ENCODE measurements around the gene CCL16.

DNA sequence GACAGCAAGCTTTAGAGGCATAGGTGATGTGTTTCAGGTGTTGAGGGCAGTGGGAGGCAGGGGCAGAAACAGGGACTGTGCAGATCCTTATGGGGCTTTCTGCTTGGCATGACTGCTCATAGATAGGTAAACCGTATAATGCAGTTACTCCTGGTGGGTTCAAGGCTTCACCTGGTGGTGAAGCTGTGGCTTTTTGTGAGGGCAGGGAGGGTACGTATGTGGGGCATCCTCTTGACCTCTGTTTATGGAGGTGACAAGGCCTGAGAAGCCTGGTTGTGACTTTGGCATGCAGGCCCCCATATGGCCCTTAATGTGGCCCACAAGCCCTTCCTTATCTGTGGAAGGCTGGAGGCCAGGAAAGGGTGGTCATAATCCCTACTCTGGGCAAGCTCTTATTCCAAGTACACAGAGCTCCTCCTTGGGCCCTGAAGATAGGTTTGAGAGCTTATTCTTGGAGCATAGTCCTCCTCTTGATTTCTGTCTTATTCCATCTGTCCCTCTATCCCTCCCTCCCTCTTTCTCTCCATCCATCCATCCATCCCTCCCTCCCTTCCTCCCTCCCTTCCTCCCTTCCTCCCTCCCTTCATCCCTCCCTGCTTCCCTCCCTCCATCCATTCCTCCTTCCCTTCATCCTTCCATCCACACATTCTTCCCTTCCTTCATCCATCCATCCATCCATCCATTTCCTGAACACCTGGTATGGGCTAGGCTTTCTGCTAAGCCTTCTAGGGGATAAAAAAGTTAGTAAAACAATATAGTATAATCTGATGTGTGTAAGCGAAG, 1.3 kb upstream of the CCL16 start:
- TF ChIP-seq SREBF2 (IDR thresholded peaks at IDR 0.05) (no peak), CBX2 (IDR thresholded peaks at IDR 0.05; ENCODE audit: borderline replicate concordance, low read depth) (no peak), BHLHE40 (IDR thresholded peaks at IDR 0.05; ENCODE audit: low read depth, low read length) (no peak), HOXA7 (CRISPR knock-in tag; IDR thresholded peaks at IDR 0.05) (no peak), KDM1A (IDR thresholded peaks at IDR 0.05; ENCODE audit: low read depth) (no peak), POLR2A (IDR thresholded peaks at IDR 0.05; ENCODE audit: low read length) (no peak), RAD21 (conservative IDR thresholded peaks at IDR 0.05 in 1 of 2, IDR thresholded peaks at IDR 0.05 in 1 of 2) (no peak), RCOR1 (IDR thresholded peaks at IDR 0.05; ENCODE audit: low read depth, low read length) (no peak), RNF2 (IDR thresholded peaks at IDR 0.05; ENCODE audit: borderline replicate concordance, low read depth) (no peak), EP300 (IDR thresholded peaks at IDR 0.05) (no peak)
- TF ChIP-seq, protein P1, sequence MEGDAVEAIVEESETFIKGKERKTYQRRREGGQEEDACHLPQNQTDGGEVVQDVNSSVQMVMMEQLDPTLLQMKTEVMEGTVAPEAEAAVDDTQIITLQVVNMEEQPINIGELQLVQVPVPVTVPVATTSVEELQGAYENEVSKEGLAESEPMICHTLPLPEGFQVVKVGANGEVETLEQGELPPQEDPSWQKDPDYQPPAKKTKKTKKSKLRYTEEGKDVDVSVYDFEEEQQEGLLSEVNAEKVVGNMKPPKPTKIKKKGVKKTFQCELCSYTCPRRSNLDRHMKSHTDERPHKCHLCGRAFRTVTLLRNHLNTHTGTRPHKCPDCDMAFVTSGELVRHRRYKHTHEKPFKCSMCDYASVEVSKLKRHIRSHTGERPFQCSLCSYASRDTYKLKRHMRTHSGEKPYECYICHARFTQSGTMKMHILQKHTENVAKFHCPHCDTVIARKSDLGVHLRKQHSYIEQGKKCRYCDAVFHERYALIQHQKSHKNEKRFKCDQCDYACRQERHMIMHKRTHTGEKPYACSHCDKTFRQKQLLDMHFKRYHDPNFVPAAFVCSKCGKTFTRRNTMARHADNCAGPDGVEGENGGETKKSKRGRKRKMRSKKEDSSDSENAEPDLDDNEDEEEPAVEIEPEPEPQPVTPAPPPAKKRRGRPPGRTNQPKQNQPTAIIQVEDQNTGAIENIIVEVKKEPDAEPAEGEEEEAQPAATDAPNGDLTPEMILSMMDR (IDR thresholded peaks at IDR 0.05), result no peak
- TF ChIP-seq, protein P2, sequence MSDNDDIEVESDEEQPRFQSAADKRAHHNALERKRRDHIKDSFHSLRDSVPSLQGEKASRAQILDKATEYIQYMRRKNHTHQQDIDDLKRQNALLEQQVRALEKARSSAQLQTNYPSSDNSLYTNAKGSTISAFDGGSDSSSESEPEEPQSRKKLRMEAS (IDR thresholded peaks at IDR 0.05), result no peak
- TF ChIP-seq, protein P3, sequence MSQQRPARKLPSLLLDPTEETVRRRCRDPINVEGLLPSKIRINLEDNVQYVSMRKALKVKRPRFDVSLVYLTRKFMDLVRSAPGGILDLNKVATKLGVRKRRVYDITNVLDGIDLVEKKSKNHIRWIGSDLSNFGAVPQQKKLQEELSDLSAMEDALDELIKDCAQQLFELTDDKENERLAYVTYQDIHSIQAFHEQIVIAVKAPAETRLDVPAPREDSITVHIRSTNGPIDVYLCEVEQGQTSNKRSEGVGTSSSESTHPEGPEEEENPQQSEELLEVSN (IDR thresholded peaks at IDR 0.05; ENCODE audit: borderline replicate concordance, low read depth), result no peak
- TF ChIP-seq, protein P4, sequence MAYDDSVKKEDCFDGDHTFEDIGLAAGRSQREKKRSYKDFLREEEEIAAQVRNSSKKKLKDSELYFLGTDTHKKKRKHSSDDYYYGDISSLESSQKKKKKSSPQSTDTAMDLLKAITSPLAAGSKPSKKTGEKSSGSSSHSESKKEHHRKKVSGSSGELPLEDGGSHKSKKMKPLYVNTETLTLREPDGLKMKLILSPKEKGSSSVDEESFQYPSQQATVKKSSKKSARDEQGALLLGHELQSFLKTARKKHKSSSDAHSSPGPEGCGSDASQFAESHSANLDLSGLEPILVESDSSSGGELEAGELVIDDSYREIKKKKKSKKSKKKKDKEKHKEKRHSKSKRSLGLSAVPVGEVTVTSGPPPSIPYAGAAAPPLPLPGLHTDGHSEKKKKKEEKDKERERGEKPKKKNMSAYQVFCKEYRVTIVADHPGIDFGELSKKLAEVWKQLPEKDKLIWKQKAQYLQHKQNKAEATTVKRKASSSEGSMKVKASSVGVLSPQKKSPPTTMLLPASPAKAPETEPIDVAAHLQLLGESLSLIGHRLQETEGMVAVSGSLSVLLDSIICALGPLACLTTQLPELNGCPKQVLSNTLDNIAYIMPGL (CRISPR knock-in tag; IDR thresholded peaks at IDR 0.05; ENCODE audit: borderline replicate concordance), result no peak

Measured in A549 (cell line).